ENCODE results near the gene CORO7.
A peak's percentile ranks its signal among the peaks of the same experiment; 100 is the strongest.

DNA sequence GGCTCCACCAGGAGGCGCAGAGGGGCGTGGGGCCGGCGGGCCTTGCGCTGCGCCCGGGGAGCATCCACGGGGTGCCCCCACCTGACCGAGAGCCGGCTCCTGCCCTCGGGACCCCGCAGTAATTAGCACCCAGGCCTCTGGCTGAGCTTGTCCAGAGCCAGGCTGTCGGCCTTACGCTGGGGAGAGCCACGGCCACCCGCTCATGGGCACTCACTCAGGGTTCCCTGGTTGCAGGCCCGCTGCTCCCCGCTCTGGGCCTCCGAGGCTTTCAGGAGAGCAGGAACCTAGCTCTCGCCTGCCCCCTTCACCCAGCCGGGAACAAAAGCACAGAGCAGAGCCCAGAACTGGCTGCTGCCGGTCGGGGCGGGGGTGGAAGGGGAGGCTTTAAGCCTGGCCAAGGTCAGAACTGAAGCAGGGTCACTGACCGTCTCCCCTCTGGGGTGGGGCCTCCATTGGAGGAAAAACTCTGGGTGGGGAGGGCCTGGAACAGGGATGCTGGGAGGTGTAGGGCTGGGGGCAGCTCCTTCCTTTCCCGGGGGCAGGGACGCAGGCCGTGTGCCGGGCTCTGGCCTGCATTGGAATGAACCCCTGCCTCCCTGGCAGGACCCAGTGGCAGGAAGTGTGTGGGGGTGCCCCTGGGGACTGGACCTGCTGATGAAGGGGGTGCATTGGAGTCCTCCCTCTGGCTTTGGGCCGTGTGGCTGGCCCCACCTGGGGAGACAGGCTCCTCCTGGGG lies 88.2 kb downstream of the CORO7 start:
- peak; percentile 34 for TF ChIP-seq CTCF (IDR thresholded peaks at IDR 0.05; ENCODE audit: low read depth, low read length, poor library complexity, severe bottlenecking)
- peak; percentile 58; the same call in 1 of the 2 replicates for TF ChIP-seq EZH2phosphoT487 (IDR thresholded peaks at IDR 0.05; ENCODE audit: borderline replicate concordance, low read length)

Measured in DOHH2 (cell line).